ENCODE measurements around the gene MRPL52.
A peak's percentile ranks its signal among the peaks of the same experiment; 100 is the strongest.

The MRPL52 gene

DNA sequence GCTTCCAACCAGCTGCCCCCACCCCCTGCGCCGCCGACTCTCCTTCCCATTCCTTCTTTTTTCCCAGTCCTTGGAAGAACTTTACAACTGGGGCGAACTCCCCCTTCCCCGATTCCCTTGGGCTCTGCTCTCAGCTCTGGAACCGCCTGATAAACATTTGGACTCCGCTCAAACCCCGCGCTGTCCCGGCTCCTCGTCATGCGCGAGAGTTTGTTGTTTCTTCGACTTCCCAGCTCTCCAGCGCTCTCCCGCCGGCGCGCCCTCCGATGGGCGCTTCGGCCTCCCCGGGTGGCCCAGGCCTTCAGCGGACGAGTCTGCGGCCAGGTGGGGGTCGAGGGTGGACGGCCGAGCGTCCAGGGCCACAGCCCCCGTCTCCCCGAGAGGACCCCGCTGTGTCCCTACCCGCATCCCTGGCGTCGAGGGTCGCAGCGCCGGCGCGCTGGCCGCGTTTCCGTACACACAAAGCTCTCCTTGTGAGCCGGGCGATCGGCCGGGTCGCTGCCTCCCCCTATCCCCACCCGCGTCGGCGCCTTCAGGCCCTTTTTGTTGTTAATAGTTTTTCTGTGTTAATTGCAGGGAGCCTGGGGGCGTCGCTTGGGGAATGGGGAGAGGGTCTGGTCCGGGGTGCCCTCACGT, 7.5 kb downstream of the MRPL52 start:
- TF ChIP-seq CTCF (IDR thresholded peaks at IDR 0.05; ENCODE audit: extremely low read depth, missing control alignments), result no peak
- no peak for DNase-seq (ENCODE audit: low spot score)

- DNase-seq (ENCODE audit: low spot score), result no peak
- TF ChIP-seq CTCF (IDR thresholded peaks at IDR 0.05; ENCODE audit: extremely low read depth, missing control alignments), result no peak
These were observed 8.3 kb downstream of the MRPL52 start for GRCh38 chr14:22837750-22838538.

DNA sequence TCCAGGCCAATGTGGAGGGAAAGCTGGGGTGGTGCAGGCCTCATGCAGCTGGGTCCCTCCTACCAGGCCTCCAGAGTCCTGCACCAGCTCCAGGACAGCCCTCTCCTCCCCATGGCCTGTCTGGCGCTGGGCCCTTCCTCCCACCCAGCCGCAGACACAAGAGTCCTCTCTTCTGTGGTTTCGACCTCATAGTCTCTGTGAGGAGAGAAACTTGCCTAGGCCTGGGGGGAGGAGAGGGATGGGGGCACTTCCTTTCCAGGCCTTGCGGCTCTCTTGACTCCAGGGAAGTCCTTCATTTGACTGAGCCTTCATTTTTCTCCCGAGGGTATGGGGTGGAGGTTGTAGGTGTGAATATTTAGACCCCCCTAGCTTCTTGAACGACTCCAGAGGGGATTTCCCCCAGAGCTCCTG, 8.9 kb downstream of the MRPL52 start:
- peak; percentile 68 for DNase-seq (ENCODE audit: low spot score)
- no peak for TF ChIP-seq CTCF (IDR thresholded peaks at IDR 0.05; ENCODE audit: extremely low read depth, missing control alignments)

GRCh38 chr14:22839159-22839779, 9.6 kb downstream of the MRPL52 start:
- no peak for DNase-seq (ENCODE audit: low spot score)
- TF ChIP-seq CTCF (IDR thresholded peaks at IDR 0.05; ENCODE audit: extremely low read depth, missing control alignments), result no peak

DNA sequence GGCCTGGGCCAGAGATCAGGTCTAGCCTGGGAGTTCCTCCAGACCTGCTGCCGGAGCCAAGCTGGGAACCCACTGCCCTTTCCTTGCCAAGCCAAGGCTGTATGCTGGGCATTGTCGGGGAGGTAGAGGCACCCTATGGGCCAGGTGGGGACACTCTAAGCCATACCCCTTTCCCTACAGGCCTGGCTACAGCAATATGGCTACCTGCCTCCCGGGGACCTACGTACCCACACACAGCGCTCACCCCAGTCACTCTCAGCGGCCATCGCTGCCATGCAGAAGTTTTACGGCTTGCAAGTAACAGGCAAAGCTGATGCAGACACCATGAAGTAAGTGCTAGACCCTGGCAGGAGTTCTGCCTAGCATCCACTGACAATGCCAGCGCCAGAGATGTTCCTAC, 11.6 kb downstream of the MRPL52 start:
- no peak for TF ChIP-seq CTCF (IDR thresholded peaks at IDR 0.05; ENCODE audit: extremely low read depth, missing control alignments)

GRCh38 chr14:22841769-22842168, 12.1 kb downstream of the MRPL52 start:
- no peak for TF ChIP-seq CTCF (IDR thresholded peaks at IDR 0.05; ENCODE audit: extremely low read depth, missing control alignments)
- DNase-seq (ENCODE audit: low spot score), result no peak

More for the DNA sequence above, 11.6 kb downstream of the MRPL52 start:
- DNase-seq (ENCODE audit: low spot score), result no peak

All from GM20000 (cell line).